Smooth muscle cell of trachea (primary cell): ENCODE data around the gene PTPRG. TPM values are rescaled to one million over a fixed set of nuclear protein-coding genes. Genes with fewer than 3 reads are reported as not detected.

Experiments used
- total RNA-seq: library from RNA; depleted of rRNA; stranded (reverse); fragments of >200 nt; gene quantifications from 2 replicates; pipeline ENCODE4 v1.2.1, GENCODE V29; 2014

Gene PTPRG
- 54.1 and 58.2 TPM in 2 replicates for total RNA-seq

GRCh38 chr3:61561374-61562041, at the start of gene PTPRG:
Gene PTPRG (plus strand): TSS chr3:61561571. CDS start chr3:61562288, 717 bp downstream.

